Left ventricle myocardium inferior (tissue), 1 donor: ENCODE results near the gene PPP2R5B. TPM values are rescaled to one million over a fixed set of nuclear protein-coding genes. Genes with fewer than 3 reads are reported as not detected.
A peak's percentile ranks its signal among the peaks of the same experiment; 100 is the strongest.

ENCODE experiments used
- DNase-seq: peaks from one replicate; pipeline ENCODE4 v3.0.0-alpha.2; 2020
- H3K27ac ChIP-seq: fragments of 200-600 bp; replicated peaks from 2 replicates; pipeline ENCODE4 v1.8.0; 2021
- H3K27me3 ChIP-seq: fragments of 200-600 bp; 2 replicates; pipeline ENCODE4 v1.8.0; 2021; ENCODE audit warnings: low read depth
- H3K36me3 ChIP-seq: fragments of 200-600 bp; 2 replicates; pipeline ENCODE4 v1.8.0; 2021
- H3K4me1 ChIP-seq: fragments of 200-600 bp; 2 replicates; pipeline ENCODE4 v1.8.0; 2021
- H3K4me3 ChIP-seq: fragments of 200-600 bp; 2 replicates; pipeline ENCODE4 v1.8.0; 2021; ENCODE audit warnings: mild to moderate bottlenecking, moderate library complexity
- H3K9me3 ChIP-seq: fragments of 200-600 bp; replicated peaks from 2 replicates; pipeline ENCODE4 v1.8.0; 2021
- CTCF ChIP-seq: fragments of 200-600 bp; IDR thresholded peaks from 2 replicates; pipeline ENCODE4 v1.8.0; 2021; ENCODE audit warnings: antibody characterized with exemption, mild to moderate bottlenecking, borderline replicate concordance
- intact Hi-C: fragments of 100-400 bp; cut with micrococcal nuclease; formaldehyde crosslinking; loops from one replicate; pipeline ENCODE4 v1.11.0; 2022
- total RNA-seq: library from RNA; stranded (reverse); fragmentation: NEBNext Ultra II Directional; extraction: Animal tissue kit (Norgen Biotek cat#: 25700); gene quantifications from one replicate; pipeline ENCODE4 v1.2.1, GENCODE V29; 2021
- donor health status: DM: no; HTN: yes; CAD: no; lungs with severe emphysema.

Gene PPP2R5B
- total RNA-seq, 1 donor from 2014 or later, result 22.5 TPM

GRCh38 chr11:64911142-64911541 is 13.3 kb upstream of the PPP2R5B start:
- DNase-seq, result no peak
- Histone ChIP-seq H3K27me3 (no peaks in the 10 kb centered on the region), H3K27ac (no peak overlapping the region), H3K4me1 (peaks cover 11% of the 10 kb centered on the region), H3K9me3 (no peaks in the 10 kb centered on the region), H3K36me3 (peaks cover 81% of the 10 kb centered on the region), H3K4me3 (no peak overlapping the region)
- intact Hi-C loops, result no loop called here
- TF ChIP-seq CTCF, result no peak

- no peak for TF ChIP-seq CTCF
- no peak overlapping the region for H3K4me3 ChIP-seq
- intact Hi-C loops, result no loop called here
- no peaks in the 10 kb centered on the region for H3K27me3 ChIP-seq
- no peak overlapping the region for H3K27ac ChIP-seq
- H3K9me3 ChIP-seq, result no peaks in the 10 kb centered on the region
- peaks cover 16% of the 10 kb centered on the region for H3K4me1 ChIP-seq
- no peak for DNase-seq
- peaks cover 76% of the 10 kb centered on the region for H3K36me3 ChIP-seq
These were observed 12.8 kb upstream of the PPP2R5B start for GRCh38 chr11:64911689-64912088.

GRCh38 chr11:64913171-64913727 is 11.2 kb upstream of the PPP2R5B start:
- Histone ChIP-seq H3K4me3 (no peak overlapping the region), H3K27me3 (no peaks in the 10 kb centered on the region), H3K9me3 (no peaks in the 10 kb centered on the region), H3K36me3 (peaks cover 60% of the 10 kb centered on the region), H3K4me1 (peaks cover 27% of the 10 kb centered on the region), H3K27ac (no peak overlapping the region)
- TF ChIP-seq CTCF, result no peak
- intact Hi-C loops, result no loop called here
- DNase-seq, result no peak

GRCh38 chr11:64914123-64914522 is 10.4 kb upstream of the PPP2R5B start:
- no peak for DNase-seq
- no peak overlapping the region for H3K27ac ChIP-seq
- no peaks in the 10 kb centered on the region for H3K9me3 ChIP-seq
- no peak overlapping the region for H3K4me3 ChIP-seq
- peaks cover 52% of the 10 kb centered on the region for H3K36me3 ChIP-seq
- intact Hi-C loops, result no loop called here
- no peak for TF ChIP-seq CTCF
- H3K4me1 ChIP-seq, result peaks cover 36% of the 10 kb centered on the region
- H3K27me3 ChIP-seq, result no peaks in the 10 kb centered on the region

- Histone ChIP-seq H3K9me3 (no peaks in the 10 kb centered on the region), H3K36me3 (peaks cover 39% of the 10 kb centered on the region), H3K27me3 (no peaks in the 10 kb centered on the region), H3K27ac (no peak overlapping the region), H3K4me1 (peaks cover 48% of the 10 kb centered on the region), H3K4me3 (peak overlapping the region; percentile 75)
- DNase-seq, result no peak
- no peak for TF ChIP-seq CTCF
- intact Hi-C loops, result no loop called here
These were observed 9.1 kb upstream of the PPP2R5B start for GRCh38 chr11:64915376-64915887.
